Thyroid gland (tissue), 4 donors: ENCODE data around the gene TSSK6.

Experiments used
- CTCF ChIP-seq, 6 experiments: fragments of 200-600 bp in 3 of 6; fragments of 450-650 bp in 3 of 6; sonication (generic) in 3 of 6; IDR thresholded peaks; one replicate each; pipeline ENCODE4 v1.5.1; 2016 to 2019; ENCODE audit warnings: antibody characterized with exemption in 6 of 6, mild to moderate bottlenecking in 2 of 6, inconsistent platforms in 1 of 6, moderate library complexity in 1 of 6
- POLR2A ChIP-seq, 2 donors: fragments of 450-650 bp; IDR thresholded peaks; one replicate each; pipeline ENCODE4 v1.6.1; 2017; ENCODE audit warnings: antibody characterized with exemption in 2 of 2, mild to moderate bottlenecking in 2 of 2, moderate library complexity in 1 of 2

- TF ChIP-seq CTCF (IDR thresholded peaks at IDR 0.05) = no peak
- TF ChIP-seq POLR2A (IDR thresholded peaks at IDR 0.05) = no peak
Measured at GRCh38 chr19:19558055-19558454, 42.7 kb upstream of the TSSK6 start.
